22Rv1 (cell line): Measurements from ENCODE around the gene ABO.
"Not testable (repeated sequence)": the region's sequence is repeated elsewhere in the genome, so short reads cannot be mapped to it uniquely, and the experiment has no call there.

Source experiments
- ZFX ChIP-seq: fragments of 450-650 bp; IDR thresholded peaks from 2 replicates; pipeline ENCODE4 v1.6.1; 2017; ENCODE audit warnings: antibody characterized with exemption, borderline replicate concordance
- TF ChIP-seq, protein P1 (sequence below): fragments of 450-650 bp; IDR thresholded peaks from 2 replicates; pipeline ENCODE4 v1.5.1; 2017; ENCODE audit warnings: mild to moderate bottlenecking

DNA sequence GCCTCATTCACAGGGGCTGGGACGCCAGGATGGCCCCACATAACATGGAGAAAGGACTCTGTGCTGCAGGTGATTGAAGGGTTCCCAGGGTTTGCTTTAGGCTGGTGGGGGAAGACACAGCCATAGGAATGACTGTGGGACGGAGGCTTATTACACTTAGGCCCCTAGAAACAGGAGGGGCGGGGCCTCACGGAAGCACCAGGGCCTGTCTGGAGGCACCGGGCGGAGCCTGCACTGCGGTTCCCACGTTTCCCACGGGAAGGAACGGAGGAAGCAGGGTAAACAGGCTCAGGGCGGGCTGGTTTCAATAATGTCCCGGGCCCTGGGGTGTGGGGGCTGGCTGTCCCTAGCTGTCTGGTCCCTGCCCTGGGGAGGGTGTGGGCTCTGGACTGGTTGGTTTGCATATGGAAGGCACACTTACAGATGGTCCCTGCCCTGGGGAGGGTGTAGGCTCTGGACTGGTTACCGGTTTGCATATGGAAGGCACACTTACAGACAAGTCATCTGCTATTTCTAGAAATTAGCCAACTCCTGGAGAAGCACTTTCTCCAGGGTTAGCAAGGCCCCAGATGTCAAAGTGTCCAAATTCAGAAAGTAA lies 51.7 kb downstream of the ABO start:
- TF ChIP-seq, protein P1, sequence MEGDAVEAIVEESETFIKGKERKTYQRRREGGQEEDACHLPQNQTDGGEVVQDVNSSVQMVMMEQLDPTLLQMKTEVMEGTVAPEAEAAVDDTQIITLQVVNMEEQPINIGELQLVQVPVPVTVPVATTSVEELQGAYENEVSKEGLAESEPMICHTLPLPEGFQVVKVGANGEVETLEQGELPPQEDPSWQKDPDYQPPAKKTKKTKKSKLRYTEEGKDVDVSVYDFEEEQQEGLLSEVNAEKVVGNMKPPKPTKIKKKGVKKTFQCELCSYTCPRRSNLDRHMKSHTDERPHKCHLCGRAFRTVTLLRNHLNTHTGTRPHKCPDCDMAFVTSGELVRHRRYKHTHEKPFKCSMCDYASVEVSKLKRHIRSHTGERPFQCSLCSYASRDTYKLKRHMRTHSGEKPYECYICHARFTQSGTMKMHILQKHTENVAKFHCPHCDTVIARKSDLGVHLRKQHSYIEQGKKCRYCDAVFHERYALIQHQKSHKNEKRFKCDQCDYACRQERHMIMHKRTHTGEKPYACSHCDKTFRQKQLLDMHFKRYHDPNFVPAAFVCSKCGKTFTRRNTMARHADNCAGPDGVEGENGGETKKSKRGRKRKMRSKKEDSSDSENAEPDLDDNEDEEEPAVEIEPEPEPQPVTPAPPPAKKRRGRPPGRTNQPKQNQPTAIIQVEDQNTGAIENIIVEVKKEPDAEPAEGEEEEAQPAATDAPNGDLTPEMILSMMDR, result not testable (repeated sequence)
- not testable (repeated sequence) for TF ChIP-seq ZFX
